Medulla oblongata (tissue), 1 donor: ENCODE data around the gene IRF7.

Experiments used
- DNase-seq: peaks from one replicate; pipeline ENCODE4 v3.0.0-alpha.2; 2015; ENCODE audit errors: extremely low spot score

The IRF7 gene

DNA sequence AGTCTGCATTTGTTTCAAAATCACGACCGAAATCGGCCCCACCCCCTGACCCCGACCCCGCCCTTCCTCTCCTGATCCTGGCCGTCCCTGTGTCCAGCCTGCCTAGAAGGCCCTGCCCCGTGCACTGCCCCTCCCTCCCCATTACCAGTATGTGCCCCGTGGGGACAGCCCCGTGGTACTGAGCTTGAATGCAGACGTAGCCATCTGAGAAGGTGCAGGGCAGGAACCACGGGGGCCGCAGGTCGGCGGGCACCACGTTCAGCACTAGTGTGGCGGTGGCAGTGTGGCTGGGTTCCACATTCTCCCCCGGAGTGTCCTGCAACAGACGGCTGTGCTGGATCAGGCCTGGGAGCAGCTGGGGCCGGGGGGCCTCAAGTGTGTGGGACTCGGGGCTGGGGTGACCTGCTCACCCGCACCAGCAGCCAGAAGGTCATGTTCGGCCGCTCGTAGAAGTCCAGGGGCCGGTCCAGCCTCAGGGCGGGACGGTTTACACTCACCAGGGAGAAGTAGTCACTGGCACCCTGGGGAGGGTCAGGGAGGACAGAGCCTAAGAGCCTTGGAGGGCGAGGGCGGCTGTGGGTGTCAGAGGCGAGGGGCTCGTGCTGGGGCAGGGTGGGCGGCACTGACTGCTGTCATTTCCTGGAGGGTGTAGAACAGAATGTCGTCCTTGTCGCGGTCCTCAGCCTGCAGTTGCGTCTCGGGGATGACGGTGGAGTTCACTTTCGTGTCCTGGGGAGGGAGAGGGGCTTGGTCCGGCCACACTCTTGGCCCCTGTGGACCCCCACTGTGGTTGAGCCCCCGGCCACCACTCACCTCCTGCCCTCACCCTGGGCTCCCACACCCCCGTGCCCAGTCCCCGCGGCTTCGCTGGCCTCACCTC lies 5.4 kb upstream of the IRF7 start:
- no peak for DNase-seq

DNA sequence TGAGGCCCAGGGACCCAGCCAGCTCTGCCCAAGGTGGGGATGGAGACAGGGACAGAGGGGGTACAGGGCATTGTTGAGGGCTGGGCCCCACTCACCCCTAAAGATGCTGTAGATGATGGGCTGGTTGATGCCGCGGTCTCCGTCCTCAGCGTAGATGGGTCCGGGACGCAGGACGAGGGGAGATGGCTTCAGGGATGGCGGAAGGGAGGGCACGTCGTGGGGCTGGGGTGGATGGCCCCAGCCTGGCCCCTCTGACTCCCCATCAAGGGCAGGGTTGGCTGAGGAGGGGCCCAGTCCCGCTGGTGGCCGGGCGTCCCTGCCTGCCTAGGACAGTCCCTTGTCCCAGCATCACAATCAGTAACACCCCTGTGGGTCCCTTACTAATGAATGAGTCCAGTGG lies 4.5 kb upstream of the IRF7 start:
- DNase-seq, result no peak

DNA sequence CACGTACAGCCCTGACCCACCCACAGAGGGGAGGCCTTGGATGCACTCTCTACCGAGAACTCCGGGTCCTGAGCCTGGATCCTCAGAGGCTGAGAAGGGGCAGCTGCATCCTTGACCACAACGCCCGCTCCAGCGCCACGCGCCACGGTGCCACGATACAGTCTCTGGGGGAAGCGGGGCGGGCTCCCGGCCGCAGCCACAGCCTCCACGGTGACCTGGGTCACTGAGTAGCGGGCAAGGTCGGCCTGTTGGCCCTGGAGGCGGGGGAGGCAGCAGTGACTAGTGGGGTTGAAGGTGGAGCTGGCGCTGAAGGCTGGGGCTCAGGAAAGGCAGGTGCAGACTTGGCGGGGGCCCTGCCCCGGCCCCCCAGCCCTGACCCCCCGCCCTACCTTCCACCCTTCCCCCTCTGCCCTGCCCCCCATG lies 3.9 kb upstream of the IRF7 start:
- no peak for DNase-seq

DNA sequence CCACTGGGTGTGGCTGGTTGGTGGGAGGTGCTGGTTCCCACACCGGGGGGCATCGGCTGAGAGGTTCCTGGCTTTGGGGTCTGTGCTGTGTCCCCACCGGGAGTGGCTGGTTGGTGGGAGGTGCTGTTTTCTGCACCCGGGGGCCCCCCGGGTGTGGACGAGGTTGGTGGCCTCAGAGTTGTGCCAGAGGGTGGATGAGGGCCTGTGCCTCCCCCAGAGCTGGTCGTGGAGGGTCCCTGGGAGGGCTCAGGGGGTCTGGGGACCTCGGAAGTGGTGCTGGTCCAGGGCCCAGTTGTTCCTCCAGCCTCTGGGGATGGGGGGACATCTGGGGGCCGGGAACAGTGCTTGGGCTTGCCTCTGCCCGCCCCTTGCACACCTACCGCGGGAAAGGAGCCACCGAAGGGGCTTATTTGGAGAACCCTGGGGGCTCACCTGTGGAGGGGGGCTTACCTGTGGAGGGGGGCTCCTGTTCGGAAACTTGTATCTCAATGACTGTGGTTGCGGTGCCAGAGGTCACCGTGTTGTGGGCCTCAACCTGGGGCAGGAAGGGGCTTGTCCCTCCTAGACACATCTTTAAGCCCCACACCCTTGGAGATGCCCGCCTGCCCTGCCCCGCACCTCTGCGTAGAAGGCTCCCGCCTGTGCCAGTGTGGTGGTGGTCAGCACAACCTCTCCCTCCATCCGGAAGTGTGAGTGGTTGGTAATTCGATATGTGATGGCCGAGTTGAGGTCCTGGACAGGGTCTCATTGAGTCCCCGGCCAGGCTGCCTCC lies 3.3 kb upstream of the IRF7 start:
- DNase-seq, result no peak

DNA sequence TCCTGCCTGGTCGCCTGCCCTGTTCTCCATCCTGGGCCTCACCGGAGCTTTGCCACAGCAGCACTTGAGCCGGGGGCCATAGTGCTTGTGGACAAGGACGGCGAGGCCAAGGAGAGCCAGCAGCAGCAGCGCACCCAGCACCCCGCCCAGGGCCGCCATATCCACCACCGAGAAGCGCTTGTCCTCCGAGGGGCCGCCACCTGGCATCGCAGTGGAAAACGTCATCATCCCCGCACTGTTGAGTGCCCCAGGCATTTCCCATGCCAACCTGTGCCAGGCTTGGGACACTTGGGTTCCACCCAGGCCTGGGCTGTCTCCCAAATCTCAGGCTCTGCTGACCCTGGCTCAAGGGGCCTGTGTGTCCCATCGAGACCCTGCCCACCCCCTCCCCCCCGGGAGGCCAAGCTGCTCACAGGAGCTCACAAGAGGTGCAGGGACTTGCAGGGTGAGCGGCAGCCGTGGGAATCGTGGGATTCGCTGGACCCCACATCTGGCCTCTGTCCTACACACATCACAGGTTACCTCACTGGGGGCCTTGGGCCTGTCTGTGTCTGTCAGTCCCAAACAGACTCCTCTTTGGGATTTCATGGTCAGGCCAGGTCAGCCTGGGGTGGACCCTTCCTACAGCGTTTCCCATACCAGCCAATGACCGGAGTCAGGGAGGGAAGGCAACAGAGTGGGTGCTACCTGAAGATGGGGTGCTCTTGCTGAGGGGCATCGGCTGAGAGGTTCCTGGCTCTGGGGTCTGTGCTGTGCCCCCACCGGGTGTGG lies 2.3 kb upstream of the IRF7 start:
- DNase-seq, result peak; percentile 26

DNA sequence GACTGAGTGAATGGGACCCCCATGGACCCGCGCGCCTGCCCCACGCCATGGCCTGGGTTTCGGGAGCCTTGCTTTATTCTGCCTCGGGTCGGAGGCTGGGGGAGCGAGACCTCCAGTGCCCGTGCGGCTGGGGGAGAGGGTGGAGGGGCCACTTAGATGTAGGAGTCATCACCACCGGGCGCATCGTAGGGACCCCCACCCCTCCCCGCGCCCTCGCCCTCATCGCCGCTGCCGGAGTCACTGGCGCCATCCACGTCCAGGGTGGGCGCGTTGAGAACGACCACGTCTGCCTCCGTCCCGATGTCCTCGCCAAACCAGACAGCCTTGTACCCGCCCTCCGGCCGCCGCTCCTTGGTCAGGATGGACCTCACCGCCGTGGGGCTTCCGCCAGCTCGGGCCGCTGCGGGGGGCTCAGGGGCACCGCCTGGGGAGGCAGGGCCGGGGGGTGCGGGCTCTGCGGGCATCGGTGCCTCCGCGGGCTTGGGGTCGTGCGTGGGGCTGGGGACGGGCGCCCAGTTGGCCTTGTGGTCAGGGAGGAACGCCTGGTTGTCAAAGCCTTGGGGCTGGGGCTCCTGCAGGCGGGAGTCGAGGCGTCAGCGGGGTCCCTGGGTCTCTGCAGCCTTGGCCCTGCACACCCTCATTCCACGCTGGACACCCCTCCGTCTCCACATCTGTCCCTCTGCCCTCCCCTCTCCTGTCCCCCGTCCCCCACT lies 1.6 kb upstream of the IRF7 start:
- no peak for DNase-seq

DNA sequence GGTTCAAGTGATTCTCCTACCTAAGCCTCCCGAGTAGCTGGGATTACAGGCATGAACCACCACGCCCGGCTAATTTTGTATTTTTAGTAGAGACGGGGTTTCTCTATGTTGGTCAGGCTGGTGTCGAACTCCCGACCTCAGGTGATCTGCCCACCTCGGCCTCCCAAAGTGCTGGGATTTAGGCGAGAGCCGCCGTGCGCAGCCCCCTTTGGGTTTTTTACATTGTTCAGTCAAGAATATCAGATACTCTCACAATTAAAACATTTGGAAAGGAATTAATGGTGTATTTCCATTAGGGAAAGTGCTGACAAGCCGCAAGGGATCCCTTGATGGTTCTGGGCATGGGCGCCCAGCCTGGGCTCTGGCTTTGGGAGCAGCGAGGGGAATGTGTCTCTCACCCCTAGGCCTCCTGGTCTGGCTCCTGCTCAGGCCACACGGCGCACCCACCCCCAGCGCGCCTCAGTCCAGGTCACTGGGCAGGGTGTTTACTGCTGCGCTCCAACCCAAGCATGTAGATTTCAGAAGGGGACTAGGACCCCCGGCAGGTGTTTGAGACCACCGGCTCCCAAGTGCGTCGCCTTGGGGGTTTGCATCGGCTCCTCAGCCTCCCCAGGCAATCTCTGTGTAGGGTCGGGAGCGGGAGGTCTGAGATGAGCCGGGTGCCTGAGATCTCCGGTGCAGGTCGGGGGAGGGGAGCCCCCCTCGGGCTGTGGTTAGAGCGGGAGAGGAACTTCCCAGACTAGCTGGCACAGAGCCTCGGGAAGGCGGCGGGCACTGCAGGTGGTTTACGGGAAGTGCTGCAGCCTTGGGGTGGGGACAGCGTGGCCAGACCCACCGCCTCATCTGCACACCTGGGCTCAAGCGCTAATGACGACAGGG lies 809 bp upstream of the IRF7 start:
- DNase-seq, result no peak

DNA sequence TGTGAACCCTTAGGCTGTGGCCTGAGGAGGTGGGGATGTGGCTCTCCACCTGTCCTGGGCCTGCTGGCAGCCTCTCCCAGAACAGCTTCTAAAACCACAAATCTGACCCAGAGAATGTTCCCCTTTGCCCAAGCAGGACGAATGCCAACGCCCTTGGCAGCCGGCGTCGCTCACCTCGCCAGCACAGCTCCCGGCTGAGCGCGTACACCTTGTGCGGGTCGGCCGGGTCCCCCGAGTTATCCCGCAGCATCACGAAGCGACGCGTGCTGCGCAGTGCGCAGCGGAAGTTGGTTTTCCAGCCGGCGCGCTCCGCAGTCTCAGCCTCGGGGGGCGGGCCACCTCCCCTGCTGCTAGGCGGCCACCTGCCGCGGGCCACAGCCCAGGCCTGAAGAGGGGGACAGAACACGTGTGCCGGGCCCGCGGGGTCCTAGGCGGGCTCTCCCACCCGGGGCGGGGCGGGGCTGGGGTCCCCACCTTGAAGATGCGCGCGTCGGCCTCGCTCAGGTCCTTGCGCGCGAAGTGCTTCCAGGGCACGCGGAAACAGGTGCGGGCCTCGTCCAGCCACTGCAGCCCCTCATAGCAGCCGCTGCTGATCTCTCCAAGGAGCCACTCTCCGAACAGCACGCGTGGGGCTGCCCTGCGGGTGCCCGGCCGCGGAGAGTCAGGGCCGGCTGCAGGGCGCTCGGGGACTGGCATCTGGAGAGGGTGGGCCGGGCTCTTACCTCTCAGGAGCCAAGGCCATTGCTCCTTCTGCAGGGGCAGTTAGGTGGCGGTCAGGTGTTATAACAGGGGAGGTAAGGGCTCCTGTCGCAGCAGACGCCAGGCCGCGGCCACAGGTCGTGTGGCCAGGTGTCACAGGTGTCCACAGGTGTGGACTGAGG lies 887 bp downstream of the IRF7 start:
- no peak for DNase-seq

DNA sequence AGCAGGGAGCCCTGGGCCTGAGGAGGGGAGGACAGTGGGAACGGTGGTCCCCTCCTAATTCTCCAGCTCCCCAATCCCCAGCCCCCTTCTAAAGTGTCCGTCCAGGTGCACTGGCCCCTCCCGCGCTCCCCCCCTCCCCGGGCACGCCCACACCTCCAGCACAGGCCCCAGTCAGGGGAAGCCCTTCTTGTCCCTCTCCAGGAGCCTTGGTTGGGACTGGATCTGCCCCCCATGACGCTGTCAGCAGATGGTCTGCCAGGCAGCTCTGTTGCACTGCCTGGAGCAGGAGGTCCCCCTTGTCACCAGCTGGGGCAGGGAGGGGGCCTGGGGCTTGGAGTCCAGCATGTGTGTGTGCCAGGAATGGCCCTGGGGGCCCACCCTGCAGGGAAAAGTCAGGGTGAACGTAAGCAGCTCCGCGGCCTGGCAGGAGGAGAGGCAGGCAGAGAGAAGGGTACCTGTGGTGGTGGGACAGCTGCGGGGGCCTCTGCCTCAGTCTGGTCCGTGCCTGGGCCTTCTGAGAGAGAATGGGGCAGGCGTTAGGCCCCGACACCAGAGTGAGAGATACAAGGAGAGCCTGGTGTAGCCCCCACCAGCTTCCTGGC lies 1.6 kb downstream of the IRF7 start:
- DNase-seq, result no peak

DNA sequence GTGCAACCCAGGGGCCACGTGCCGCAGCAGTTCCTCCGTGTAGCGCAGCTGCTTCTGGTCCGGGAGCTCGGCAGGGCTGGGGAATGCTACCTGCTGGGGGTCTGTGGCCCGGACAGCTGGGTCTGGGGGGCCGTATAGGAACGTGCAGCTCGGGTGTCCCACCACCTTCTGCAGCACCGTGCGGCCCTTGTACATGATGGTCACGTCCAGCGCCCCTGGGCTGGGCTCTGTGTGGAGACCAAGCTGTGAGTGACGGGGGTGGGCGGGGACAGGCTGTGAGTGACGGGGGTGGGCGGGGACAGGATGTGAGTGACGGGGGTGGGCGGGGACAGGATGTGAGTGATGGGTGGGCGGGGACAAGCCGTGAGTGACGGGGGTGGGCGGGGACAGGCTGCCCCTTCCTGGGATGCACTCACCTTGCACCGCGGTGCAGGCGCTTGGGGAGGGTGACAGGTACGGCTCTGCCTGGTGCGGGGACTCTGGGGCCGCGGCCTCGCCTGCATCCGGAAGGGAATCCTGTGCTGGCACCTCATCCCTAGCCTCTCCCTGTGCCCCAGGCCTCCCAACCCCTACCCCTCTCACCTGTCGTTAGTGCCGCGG lies 2.3 kb downstream of the IRF7 start:
- no peak for DNase-seq

DNA sequence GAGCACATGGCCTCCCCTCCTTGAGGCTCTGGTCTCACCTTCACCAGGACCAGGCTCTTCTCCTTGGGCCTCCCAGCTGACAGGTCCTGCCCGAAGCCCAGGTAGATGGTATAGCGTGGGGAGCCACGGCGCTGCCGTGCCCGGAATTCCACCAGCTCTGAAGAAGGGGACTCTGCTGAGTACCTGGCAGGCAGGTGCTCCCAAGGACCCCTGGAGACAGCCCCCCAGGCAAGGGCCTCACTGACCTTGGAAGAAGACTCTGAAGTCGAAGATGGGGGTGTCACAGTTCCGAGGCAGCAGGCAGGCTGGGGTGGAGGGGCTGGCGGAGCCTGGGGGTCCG lies 2.8 kb downstream of the IRF7 start:
- no peak for DNase-seq

DNA sequence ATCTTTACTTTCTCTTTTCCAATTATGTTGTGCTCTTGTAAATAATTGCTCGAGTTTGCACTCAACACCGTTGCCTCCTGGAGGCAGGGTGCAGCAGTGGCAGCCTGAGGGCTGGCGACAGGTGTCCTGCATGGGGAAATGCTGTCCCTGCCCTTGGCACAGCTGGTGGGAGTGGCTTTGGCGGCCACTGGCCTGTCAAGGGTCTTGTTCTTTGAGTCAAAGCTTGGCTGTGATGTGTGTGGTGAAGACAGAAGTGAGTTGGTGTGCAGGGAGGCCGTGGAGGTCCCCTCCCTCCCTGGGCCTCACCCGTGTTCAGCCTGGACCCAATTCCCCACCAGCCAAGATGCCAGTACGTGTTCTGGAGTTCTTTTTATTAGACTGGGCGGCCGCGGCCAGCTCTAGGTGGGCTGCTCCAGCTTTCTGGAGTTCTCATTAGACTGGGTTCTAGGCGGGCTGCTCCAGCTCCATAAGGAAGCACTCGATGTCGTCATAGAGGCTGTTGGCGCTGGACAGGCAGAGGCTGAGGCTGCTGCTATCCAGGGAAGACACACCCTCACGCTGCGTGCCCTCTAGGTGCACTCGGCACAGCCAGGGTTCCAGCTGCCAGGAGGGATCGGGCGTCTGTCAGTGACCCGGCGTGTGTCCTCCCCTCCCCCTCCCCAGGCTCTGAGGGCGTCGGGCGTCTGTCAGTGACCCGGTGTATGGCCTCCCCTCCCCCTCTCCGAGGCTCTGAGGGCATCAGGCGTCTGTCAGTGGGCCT lies 3.4 kb downstream of the IRF7 start:
- no peak for DNase-seq

DNA sequence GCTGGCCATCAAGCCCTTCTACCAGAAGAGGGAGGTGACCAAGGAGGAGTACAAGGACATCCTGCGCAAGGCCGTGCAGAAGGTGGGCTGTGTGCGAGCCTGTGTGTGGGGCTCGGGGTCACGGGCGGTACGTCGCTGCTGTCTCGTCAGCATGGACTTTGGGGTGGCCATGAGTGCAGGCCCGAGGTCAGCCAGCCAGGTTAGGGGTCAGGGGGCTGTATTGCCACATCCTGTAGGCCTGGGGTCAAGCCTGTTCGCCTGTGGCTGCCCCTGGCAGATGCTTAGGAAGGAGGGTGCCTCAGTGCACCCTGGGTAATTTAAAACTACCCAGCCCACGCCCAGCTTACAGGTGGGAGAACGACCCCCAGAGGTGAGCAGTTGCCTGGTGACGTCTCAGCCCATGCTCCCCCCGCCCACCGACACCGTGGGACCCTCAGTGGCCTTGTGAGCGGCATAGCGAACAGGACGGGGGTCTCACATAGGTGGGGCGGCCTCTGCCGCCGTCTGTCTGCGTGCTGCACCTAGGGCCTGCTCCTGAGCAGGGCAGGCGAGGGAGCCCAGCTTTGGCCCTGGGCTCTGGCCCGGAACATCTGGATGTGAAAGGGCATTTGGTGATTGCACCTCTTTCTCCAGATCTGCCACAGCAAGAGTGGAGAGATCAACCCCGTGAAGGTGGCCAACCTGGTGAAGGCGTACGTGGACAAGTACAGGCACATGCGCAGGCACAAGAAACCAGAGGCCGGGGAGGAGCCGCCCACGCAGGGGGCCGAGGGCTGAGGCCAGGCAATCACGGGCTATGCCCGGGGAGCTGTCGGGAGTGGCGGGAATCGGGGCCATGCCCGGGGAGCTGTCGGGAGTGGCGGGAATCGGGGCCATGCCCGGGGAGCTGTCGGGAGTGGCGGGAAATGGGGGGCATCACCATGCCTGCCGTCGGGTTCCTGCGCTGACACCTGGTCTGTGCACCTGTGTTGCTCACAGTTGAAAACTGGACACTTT lies 4.5 kb downstream of the IRF7 start:
- DNase-seq, result no peak

DNA sequence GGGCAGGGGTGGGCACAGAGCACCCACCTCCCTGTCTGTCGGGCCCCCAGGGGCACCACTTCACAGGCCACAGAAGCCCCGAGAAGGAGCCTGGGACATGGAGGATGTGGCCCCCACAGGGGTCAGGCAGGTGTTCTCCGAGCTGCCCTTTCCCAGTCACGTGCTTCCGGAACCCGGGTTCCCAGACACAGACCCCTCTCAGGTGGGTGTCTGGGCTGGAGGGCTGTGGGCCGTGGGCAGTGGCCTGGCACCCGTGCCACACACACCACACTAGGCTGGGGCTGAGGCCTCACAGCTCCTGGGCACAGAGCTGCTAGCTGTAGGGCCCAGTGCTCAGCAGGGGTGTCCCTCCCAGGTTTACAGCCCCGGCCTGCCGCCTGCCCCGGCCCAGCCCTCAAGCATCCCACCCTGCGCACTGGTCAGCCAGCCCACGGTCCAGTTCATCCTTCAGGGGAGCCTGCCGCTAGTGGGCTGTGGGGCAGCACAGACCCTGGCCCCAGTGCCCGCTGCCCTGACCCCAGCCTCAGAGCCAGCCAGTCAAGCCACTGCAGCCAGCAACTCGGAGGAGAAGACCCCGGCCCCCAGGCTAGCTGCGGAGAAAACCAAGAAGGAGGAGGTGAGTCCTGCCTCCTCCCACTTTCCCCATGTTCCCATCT lies 5.5 kb downstream of the IRF7 start:
- DNase-seq, result no peak

DNA sequence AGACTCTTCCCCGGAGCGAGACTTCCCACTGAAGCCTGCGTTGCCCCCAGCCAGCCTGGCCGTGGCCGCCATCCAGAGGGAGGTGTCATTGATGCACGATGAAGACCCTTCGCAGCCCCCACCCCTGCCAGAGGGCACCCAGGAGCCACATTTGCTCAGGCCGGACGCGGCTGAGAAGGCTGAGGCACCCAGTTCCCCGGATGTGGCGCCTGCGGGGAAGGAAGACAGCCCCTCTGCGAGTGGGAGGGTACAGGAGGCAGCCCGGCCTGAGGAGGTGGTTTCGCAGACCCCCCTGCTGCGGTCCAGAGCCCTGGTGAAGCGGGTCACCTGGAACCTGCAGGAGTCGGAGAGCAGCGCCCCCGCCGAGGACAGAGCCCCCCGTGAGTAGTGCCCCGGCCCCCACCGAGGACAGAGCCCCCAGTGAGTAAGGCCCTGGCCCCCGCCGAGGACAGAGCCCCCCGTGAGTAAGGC lies 6.4 kb downstream of the IRF7 start:
- DNase-seq, result no peak

DNA sequence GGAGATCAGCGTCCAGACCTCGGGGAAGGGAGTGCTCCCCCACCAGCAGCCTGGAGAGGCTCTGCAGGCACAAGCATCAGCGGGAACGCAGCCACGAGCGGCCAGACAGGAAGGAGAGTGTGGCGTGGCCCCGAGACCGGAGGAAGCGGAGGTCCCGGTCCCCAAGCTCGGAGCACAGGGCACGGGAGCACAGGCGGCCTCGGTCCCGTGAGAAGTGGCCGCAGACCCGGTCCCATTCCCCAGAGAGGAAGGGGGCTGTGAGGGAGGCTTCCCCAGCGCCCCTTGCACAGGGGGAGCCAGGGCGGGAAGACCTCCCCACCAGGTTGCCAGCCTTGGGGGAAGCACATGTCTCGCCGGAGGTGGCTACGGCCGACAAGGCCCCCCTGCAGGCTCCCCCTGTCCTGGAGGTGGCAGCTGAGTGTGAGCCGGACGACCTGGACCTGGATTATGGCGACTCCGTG lies 6.9 kb downstream of the IRF7 start:
- no peak for DNase-seq
